NCI-H748 (cell line): ENCODE measurements around the gene DYRK1A.

Source experiments
- DNase-seq: peaks from one replicate; lab custom pipeline; 2025; ENCODE audit not compliant: unreplicated experiment; lab: John Stamatoyannopoulos, UW

The DYRK1A gene

GRCh38 chr21:37447288-37447936, 80.8 kb downstream of the DYRK1A start:
- DNase-seq = no peak

- no peak for DNase-seq
Observed at GRCh38 chr21:37449302-37449937, 82.8 kb downstream of the DYRK1A start.

- peak; percentile 22 for DNase-seq
Observed at GRCh38 chr21:37450445-37450941, 83.9 kb downstream of the DYRK1A start.

- no peak for DNase-seq
Observed at GRCh38 chr21:37451446-37451845, 84.9 kb downstream of the DYRK1A start.

GRCh38 chr21:37452227-37452626, 85.7 kb downstream of the DYRK1A start:
- DNase-seq = no peak

- DNase-seq = no peak
Observed at GRCh38 chr21:37453350-37453749, 86.8 kb downstream of the DYRK1A start.

- no peak for DNase-seq
Observed at GRCh38 chr21:37454869-37455503, 88.4 kb downstream of the DYRK1A start.

GRCh38 chr21:37455504-37455911, 88.9 kb downstream of the DYRK1A start:
- DNase-seq = no peak

GRCh38 chr21:37458669-37459276, 92.2 kb downstream of the DYRK1A start:
- DNase-seq = no peak

- DNase-seq = no peak
Observed at GRCh38 chr21:37459575-37459974, 93.0 kb downstream of the DYRK1A start.

GRCh38 chr21:37460196-37460595, 93.6 kb downstream of the DYRK1A start:
- DNase-seq = peak; percentile 10

- DNase-seq = no peak
Observed at GRCh38 chr21:37461479-37461878, 94.9 kb downstream of the DYRK1A start.

GRCh38 chr21:37462087-37462861, 95.7 kb downstream of the DYRK1A start:
- DNase-seq = no peak

GRCh38 chr21:37463083-37463801, 96.7 kb downstream of the DYRK1A start:
- peak; percentile 42 for DNase-seq

GRCh38 chr21:37467082-37467481, 100.5 kb downstream of the DYRK1A start:
- DNase-seq = no peak

- DNase-seq = no peak
Observed at GRCh38 chr21:37468909-37469308, 102.3 kb downstream of the DYRK1A start.

- no peak for DNase-seq
Observed at GRCh38 chr21:37469441-37469840, 102.9 kb downstream of the DYRK1A start.

GRCh38 chr21:37472581-37472980, 106.0 kb downstream of the DYRK1A start:
- no peak for DNase-seq

GRCh38 chr21:37473491-37473890, 106.9 kb downstream of the DYRK1A start:
- DNase-seq = no peak

GRCh38 chr21:37474342-37474741, 107.8 kb downstream of the DYRK1A start:
- no peak for DNase-seq
